SW 1271 (cell line): Measurements from ENCODE around the gene WDTC1.
"Not testable (repeated sequence)": the region's sequence is repeated elsewhere in the genome, so short reads cannot be mapped to it uniquely, and the experiment has no call there.

Experiments
- DNase-seq, 2 experiments: peaks; one replicate each; lab custom pipeline; 2025; lab: John Stamatoyannopoulos, UW

WDTC1 gene

DNA sequence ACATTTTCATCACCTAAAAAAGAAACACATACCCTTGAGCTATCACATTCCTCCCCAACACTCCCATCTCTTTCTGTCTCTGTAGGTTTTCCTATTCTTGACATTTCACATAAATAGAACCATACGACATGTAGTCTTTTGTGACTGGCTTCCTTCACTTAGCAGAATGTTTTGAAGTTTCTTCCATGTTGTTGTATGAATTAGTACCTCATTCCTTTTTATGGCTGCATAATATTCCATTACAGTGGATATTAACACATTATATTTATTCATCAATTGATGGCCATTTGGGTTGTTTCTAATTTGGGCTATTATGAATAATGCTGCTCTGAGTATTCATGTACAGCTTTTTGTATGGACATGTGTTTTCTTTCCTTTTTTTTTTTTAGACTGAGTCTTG, 11.8 kb downstream of the WDTC1 start:
- no peak for DNase-seq

DNA sequence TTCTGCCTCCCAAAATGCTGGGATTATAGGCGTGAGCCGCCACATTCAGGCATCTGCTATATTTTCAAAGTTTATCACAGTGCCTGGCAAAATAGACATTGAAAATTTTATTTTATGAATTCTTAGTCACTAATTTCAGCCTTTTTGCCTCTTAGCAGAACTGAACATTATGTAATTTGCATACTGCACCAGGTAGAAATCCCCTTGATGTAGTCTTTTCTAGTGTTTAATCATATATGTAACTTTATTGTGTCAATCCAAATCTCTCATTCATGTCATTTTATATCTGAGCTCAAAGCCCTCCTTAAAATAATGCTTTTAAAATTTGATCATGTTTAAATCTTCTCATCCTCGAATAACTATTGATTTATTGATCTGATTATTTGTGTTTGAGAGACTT, 19.2 kb downstream of the WDTC1 start:
- DNase-seq, result no peak

DNA sequence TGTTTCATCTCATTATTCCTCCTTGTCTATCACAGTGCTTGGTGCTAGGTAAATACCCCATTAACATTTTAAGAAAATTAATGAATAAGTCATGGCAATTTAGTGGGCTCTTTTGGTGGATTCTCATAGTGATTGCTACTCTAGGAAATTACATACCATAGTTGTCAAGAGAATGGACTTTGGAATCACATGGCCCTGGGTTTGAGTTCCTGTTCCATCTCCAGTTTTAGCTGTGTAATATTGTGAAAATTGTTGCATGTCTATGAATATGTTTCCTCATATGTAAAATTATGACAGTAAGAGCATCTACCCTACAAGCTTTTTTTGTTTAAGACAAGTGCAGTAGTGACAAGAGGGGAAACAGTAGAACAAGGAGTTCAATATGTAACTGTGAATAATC, 20.7 kb downstream of the WDTC1 start:
- DNase-seq, result no peak

GRCh38 chr1:27257155-27257554, 22.7 kb downstream of the WDTC1 start:
- no peak for DNase-seq

DNA sequence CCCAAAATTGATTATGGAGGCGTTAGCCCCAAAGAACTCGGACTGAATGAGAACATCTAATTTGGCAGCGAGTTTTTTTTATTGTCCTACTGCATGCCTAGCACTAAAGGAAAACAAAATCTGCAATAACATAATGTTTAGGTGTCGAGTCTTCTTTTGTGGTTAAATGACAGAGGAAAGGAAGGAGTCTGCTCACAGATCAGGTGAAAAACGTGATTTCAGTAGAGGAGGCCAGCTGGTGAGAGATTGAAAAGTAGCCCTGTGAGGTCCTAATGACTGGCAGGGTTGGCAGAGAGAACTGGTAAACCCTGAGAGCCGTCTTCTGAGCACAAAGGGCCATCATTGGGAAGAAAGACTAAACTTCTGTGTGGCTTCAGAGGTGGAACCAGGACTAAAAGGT, 24.2 kb downstream of the WDTC1 start:
- no peak for DNase-seq

GRCh38 chr1:27267153-27267552, 32.7 kb downstream of the WDTC1 start:
- DNase-seq, result no peak

DNA sequence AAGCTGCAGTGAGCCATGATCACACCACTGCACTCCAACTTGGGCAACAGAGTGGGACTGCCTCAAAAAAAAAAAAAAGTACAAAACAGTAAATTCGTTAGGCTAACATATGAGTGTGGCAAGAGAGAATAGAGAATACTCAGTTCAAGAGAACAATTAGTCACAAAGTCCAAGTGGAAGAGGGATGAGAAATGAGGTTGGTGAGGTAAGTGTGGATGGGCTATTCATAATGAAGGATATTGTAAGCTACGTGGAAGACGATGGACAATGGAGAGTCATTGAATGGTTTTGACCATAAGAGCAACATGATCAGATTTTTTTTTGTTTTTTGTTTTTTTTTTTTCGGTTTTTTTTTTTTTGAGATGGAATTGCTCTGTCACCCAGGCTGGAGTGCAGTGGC, 34.8 kb downstream of the WDTC1 start:
- DNase-seq, result no peak

DNA sequence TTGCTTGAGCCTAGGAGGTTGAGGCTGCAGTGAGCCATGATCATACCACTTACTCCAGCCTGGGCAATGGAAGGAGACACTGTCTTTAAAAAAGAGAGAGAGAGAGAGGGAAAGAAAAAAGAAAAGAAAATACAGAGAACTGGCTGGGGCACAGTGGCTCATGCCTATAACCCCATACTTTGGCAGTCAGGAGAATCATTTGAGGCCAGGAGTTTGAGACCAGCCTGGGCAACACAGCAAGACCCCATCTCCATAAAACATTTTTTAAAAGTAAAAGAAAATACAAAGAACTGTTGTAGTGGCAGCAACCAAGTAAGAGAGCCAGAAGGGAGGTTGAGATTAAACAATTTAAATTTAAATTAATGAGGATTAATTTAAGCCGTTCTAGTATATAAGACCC, 39.8 kb downstream of the WDTC1 start:
- no peak for DNase-seq

GRCh38 chr1:27275696-27276095, 41.3 kb downstream of the WDTC1 start:
- DNase-seq, result no peak

GRCh38 chr1:27284425-27285273, 50.2 kb downstream of the WDTC1 start:
- DNase-seq, result peak in 1 of 2 experiments; percentile 72

- DNase-seq, result no peak
Observed at GRCh38 chr1:27285274-27285660, 50.8 kb downstream of the WDTC1 start.

DNA sequence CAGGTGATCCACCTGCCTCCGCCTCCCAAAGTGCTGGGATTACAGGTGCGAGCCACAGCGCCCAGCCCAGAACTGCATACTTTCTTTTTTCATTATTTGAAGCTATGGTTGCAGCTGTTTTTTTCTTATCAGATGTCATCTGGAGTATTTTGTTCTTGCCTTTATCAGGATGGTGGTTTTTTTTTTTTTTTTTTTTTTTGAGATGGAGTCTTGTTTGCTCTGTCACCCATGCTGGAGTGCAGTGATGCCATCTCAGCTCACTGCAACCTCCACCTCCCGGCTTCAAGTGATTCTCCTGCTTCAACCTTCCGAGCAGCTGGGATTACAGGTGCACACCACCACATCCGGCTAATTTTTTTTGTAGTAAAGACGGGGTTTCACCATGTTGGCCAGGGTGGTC, 51.4 kb downstream of the WDTC1 start:
- not testable (repeated sequence) for DNase-seq

DNA sequence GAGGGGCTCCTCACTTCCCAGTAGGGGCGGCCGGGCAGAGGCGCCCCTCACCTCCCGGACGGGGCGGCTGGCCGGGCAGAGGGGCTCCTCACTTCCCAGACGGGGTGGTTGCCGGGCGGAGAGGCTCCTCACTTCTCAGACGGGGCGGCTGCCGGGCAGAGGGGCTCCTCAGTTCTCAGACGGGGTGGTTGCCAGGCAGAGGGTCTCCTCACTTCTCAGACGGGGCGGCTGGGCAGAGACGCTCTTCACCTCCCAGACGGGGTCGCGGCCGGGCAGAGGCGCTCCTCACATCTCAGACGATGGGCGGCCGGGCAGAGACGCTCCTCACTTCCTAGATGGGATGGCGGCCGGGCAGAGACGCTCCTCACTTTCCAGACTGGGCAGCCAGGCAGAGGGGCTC, 54.7 kb downstream of the WDTC1 start:
- not testable (repeated sequence) for DNase-seq

- DNase-seq, result no peak
Observed at GRCh38 chr1:27290581-27290980, 56.1 kb downstream of the WDTC1 start.

DNA sequence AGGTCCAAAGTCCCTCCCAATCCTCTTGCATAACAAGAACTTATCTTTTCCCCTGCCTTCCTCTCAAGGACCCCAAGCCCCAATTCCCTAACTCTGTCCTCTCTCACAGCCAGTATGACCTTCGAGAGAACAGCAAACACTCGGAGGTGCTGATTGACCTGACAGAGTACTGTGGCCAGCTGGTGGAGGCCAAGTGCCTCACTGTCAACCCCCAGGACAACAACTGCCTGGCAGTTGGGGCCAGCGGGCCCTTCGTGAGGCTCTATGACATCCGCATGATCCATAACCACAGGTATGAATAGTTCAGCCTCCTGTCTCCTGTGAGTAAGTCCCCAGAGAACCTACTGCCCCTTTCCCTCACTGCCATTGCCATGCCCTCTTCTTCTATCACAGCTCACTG, 57.7 kb downstream of the WDTC1 start:
- no peak for DNase-seq

- no peak for DNase-seq
Observed at GRCh38 chr1:27293915-27294314, 59.5 kb downstream of the WDTC1 start.

GRCh38 chr1:27296773-27297291, 62.4 kb downstream of the WDTC1 start:
- DNase-seq, result peak in 1 of 2 experiments; percentile 26

DNA sequence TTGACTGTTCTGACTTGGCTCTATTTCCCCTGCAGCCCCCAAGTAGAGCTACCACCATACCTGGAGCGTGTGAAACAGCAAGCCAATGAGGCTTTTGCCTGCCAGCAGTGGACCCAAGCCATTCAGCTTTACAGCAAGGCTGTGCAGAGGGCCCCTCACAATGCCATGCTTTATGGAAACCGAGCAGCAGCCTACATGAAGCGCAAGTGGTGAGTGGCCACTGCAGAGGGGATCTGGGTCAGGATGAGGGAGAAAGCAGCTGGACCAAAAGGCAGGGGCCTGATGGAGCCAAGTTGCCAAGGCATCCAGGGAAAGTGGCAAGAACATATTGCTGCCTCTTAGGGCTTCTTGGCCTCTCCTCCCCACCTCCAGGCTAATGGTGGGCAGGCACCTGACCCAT, 63.5 kb downstream of the WDTC1 start:
- no peak for DNase-seq

DNA sequence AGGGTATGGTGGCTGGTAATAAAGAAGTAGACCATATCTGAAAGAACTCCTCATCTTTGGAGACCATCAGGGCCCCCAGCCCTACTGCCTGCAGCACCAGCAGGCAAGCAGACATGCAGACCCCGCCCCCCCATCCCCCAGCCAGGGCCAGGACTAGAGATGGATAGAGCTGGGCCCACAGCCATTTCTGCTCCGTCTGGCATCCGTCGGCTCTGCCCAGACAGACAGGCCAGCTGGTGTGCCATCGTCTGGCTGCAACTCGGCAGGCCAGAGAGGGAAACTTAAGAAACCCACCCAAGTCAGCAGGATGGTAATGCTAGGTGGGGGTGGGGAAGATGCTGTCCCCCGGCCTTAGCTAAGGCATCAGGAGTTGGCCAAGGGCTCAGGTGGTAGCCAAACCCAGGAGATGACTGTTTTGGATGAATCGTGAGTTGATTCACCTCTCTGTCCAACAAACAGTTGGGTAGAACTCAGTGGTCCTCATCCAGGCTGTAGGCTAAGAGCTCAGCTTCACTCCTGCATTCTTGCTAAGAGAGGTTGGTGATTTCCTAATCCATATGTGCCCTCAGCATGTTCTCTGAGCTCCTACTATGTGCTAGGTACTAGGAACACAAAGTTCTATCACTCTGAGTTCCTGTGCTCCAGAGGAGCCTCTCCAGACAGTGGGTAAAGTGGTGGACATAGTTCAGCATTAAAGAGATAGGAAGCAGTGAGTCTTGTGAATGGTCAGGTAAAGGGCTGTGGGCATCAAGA, 64.4 kb downstream of the WDTC1 start:
- no peak for DNase-seq

DNA sequence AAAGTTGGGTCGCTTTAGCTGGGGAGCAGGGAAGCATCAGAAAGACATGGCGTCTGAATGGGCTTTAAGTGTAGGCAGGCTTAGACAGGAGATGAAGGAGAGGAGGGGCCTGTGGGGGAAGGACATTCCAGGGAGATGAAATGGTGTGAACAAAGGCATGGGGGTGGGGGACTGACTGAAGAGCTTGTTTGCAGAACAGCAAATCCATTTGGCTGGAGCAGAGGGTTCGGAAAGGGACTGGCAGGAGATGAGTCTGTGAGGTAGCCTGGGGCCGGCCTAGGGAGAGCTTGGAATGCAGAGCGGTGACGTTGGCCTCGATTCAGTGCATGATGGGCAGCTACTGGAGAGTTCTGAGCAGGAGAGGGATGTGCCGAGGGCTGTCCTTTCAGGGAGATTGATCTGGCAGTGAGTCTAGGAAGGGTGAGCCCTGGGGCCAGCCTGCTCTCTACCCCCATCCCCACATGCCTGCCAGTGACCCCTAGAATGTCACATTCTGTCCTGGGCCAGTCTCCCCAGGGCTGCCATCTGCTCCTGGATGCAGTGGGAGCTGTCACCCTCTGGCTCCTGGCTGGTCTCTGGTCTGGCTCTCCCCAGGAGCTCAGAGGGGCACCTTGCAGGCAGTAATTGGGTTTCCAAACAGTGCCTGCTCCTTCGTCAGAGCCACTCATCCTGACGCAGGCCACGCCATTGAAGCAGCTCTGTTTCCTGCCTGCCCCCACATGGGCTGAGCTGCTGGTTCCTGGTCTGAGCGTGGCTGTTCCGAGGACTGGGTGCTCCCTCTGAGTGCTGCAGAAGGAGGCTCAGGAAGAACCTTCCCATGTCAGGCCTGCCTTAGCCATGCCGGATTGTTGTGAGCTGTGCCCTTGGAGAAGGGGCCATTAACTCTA, 65.2 kb downstream of the WDTC1 start:
- DNase-seq, result no peak

GRCh38 chr1:27300341-27301051, 66.1 kb downstream of the WDTC1 start:
- peak in 1 of 2 experiments; percentile 48 for DNase-seq

DNA sequence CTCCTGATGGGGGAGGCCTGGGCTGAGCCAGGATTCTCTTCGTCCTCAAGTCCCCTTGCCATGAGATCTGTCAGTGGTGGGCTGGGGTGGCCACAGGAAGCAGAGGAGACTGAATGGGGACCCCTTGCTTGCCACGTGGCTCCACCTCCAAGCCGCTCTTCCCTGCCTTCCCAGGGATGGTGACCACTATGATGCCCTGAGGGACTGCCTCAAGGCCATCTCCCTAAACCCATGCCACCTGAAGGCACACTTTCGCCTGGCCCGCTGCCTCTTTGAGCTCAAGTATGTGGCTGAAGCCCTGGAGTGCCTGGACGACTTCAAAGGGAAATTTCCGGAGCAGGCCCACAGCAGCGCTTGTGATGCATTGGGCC, 66.6 kb downstream of the WDTC1 start:
- no peak for DNase-seq
